NT2/D1 (cell line): ENCODE data around the gene RAP1GAP.

Experiments
- SUZ12 ChIP-seq: IDR thresholded peaks from 2 replicates; pipeline ENCODE4 v1.6.1; 2011; ENCODE audit not compliant: insufficient read length, insufficient read depth; ENCODE audit errors: extremely low read depth
- YY1 ChIP-seq: IDR thresholded peaks from 2 replicates; pipeline ENCODE4 v1.6.1; 2011; ENCODE audit not compliant: insufficient read length, insufficient read depth

- TF ChIP-seq YY1 (no peak), SUZ12 (no peak)
Observed at GRCh38 chr1:21590126-21590880, 78.9 kb downstream of the RAP1GAP start.
